ENCODE data around the gene RGS3. TPM values are rescaled to one million over a fixed set of nuclear protein-coding genes. Genes with fewer than 3 reads are reported as not detected.

RGS3 gene
- total RNA-seq, 2 experiments from 2014 or later, result 51.0 to 51.5 TPM

GRCh38 chr9:113511856-113512761 lies 48.6 kb downstream of the RGS3 start:
- Mint-ChIP-seq H3K4me3 (peak overlapping the region; percentile 55), H3K27me3 (no peaks in the 10 kb centered on the region), H3K27ac (peak overlapping the region; percentile 97), H3K36me3 (ENCODE audit: low read depth) (no peaks in the 10 kb centered on the region), H3K9me3 (no peaks in the 10 kb centered on the region), H3K4me1 (ENCODE audit: low read depth) (peaks cover 66% of the 10 kb centered on the region)
- POLR2A ChIA-PET, result interaction anchor here (0.7 to 3.5 kb wide), 10 partner anchors 9 to 107 kb away, joined by 3 to 46 read pairs (median 4); partner anchors contain the start of genes C9orf43 and POLE3
- no peak for TF ChIP-seq CTCF (IDR thresholded peaks at IDR 0.05)
- peak; percentile 74 for ATAC-seq
- DNase-seq, result peak; percentile 97
- intact Hi-C loops (cut with micrococcal nuclease), result loop anchor here (1.0 to 10.0 kb wide), 2 partner anchors 11 to 237 kb away; partner anchors contain the start of genes CDC26 and PRPF4
- CTCF ChIA-PET, result interaction anchor here (0.6 to 2.7 kb wide), 8 partner anchors 10 to 67 kb away, joined by 3 to 23 read pairs (median 4); no protein-coding TSS in a partner anchor

GRCh38 chr9:113513111-113513510 lies 49.6 kb downstream of the RGS3 start:
- CTCF ChIA-PET, result interaction anchor here (0.9 to 2.7 kb wide), 7 partner anchors 9 to 78 kb away, joined by 3 to 23 read pairs (median 7); no protein-coding TSS in a partner anchor
- intact Hi-C loops (cut with micrococcal nuclease), result loop anchor here (10.0 kb wide), 1 partner anchor 238 kb away; the partner anchor contains the start of genes CDC26 and PRPF4
- no peaks in the 10 kb centered on the region for H3K9me3 Mint-ChIP-seq
- DNase-seq (peak; percentile 24), ATAC-seq (no peak)
- POLR2A ChIA-PET, result interaction anchor here (1.0 to 3.5 kb wide), 7 partner anchors 8 to 102 kb away, joined by 3 to 46 read pairs (median 5); partner anchors contain the start of genes C9orf43 and POLE3
- no peaks in the 10 kb centered on the region for H3K27me3 Mint-ChIP-seq
- H3K36me3 Mint-ChIP-seq (ENCODE audit: low read depth), result peaks cover 4% of the 10 kb centered on the region
- H3K4me3 Mint-ChIP-seq, result peak overlapping the region; percentile 55
- no peak for TF ChIP-seq CTCF (IDR thresholded peaks at IDR 0.05)
- peak overlapping the region; percentile 97 for H3K27ac Mint-ChIP-seq
- peaks cover 70% of the 10 kb centered on the region for H3K4me1 Mint-ChIP-seq (ENCODE audit: low read depth)

- ATAC-seq (no peak), DNase-seq (peak; percentile 25)
- peaks cover 70% of the 10 kb centered on the region for H3K4me1 Mint-ChIP-seq (ENCODE audit: low read depth)
- TF ChIP-seq CTCF (IDR thresholded peaks at IDR 0.05), result no peak
- ChIA-PET CTCF (interaction anchor here (0.9 to 2.7 kb wide), 5 partner anchors 10 to 78 kb away, joined by 3 to 23 read pairs (median 7); no protein-coding TSS in a partner anchor), POLR2A (interaction anchor here (2.0 to 3.5 kb wide), 3 partner anchors 10 to 67 kb away, joined by 6 to 46 read pairs (median 30); no protein-coding TSS in a partner anchor)
- H3K27ac Mint-ChIP-seq, result peak overlapping the region; percentile 97
- no peaks in the 10 kb centered on the region for H3K27me3 Mint-ChIP-seq
- intact Hi-C loops (cut with micrococcal nuclease), result loop anchor here (10.0 kb wide), 1 partner anchor 239 kb away; the partner anchor contains the start of genes CDC26 and PRPF4
- no peaks in the 10 kb centered on the region for H3K9me3 Mint-ChIP-seq
- H3K36me3 Mint-ChIP-seq (ENCODE audit: low read depth), result peaks cover 8% of the 10 kb centered on the region
- peak overlapping the region; percentile 55 for H3K4me3 Mint-ChIP-seq
Observed at GRCh38 chr9:113513536-113513935, 50.0 kb downstream of the RGS3 start.

- TF ChIP-seq CTCF (IDR thresholded peaks at IDR 0.05), result no peak
- DNase-seq, result no peak
- CTCF ChIA-PET, result interaction anchor here (0.9 to 2.7 kb wide), 4 partner anchors 10 to 78 kb away, joined by 4 to 23 read pairs (median 9); no protein-coding TSS in a partner anchor
- peaks cover 75% of the 10 kb centered on the region for H3K4me1 Mint-ChIP-seq (ENCODE audit: low read depth)
- no peaks in the 10 kb centered on the region for H3K9me3 Mint-ChIP-seq
- H3K27ac Mint-ChIP-seq, result peak overlapping the region; percentile 97
- H3K36me3 Mint-ChIP-seq (ENCODE audit: low read depth), result peaks cover 13% of the 10 kb centered on the region
- POLR2A ChIA-PET, result interaction anchor here (1.1 to 3.5 kb wide), 3 partner anchors 9 to 104 kb away, joined by 3 to 46 read pairs (median 30); partner anchors contain the start of genes C9orf43 and POLE3
- intact Hi-C loops (cut with micrococcal nuclease), result loop anchor here (10.0 kb wide), 1 partner anchor 239 kb away; the partner anchor contains the start of genes CDC26 and PRPF4
- H3K27me3 Mint-ChIP-seq, result no peaks in the 10 kb centered on the region
- no peak for ATAC-seq
- H3K4me3 Mint-ChIP-seq, result no peak overlapping the region
Observed at GRCh38 chr9:113514061-113514460, 50.5 kb downstream of the RGS3 start.

All from activated CD8-positive, alpha-beta T cell treated with anti-CD3 and anti-CD28 coated beads for 36 hours (primary cell).